Measurements from ENCODE around the gene AGAP2. TPM values are rescaled to one million over a fixed set of nuclear protein-coding genes. Genes with fewer than 3 reads are reported as not detected.

Gene AGAP2
- total RNA-seq, 1 donor from 2014 or later = 0.29 TPM

GRCh38 chr12:57732726-57733593, 5.6 kb downstream of the AGAP2 start:
- no peak for DNase-seq (ENCODE audit: low spot score, unreplicated experiment)
- H3K27me3 Mint-ChIP-seq = peaks cover 88% of the 10 kb centered on the region
- H3K27ac Mint-ChIP-seq = no peak overlapping the region
- H3K4me3 Mint-ChIP-seq (ENCODE audit: low read depth) = no peak overlapping the region
- no peaks in the 10 kb centered on the region for H3K36me3 Mint-ChIP-seq (ENCODE audit: insufficient read depth)
- peaks cover 17% of the 10 kb centered on the region for H3K4me1 Mint-ChIP-seq (ENCODE audit: low read depth)
- no peaks in the 10 kb centered on the region for H3K9me3 Mint-ChIP-seq (ENCODE audit: low read depth)
- TF ChIP-seq CTCF (IDR thresholded peaks at IDR 0.05; ENCODE audit: unreplicated experiment) = no peak

GRCh38 chr12:57732270-57732669, 6.3 kb downstream of the AGAP2 start:
- TF ChIP-seq CTCF (IDR thresholded peaks at IDR 0.05; ENCODE audit: unreplicated experiment) = no peak
- Mint-ChIP-seq H3K4me1 (ENCODE audit: low read depth) (peaks cover 20% of the 10 kb centered on the region), H3K36me3 (ENCODE audit: insufficient read depth) (no peaks in the 10 kb centered on the region), H3K27me3 (peaks cover 95% of the 10 kb centered on the region), H3K4me3 (ENCODE audit: low read depth) (no peak overlapping the region), H3K9me3 (ENCODE audit: low read depth) (no peaks in the 10 kb centered on the region), H3K27ac (no peak overlapping the region)
- DNase-seq (ENCODE audit: low spot score, unreplicated experiment) = no peak

GRCh38 chr12:57731411-57732080, 7.0 kb downstream of the AGAP2 start:
- Mint-ChIP-seq H3K27ac (no peak overlapping the region), H3K4me1 (ENCODE audit: low read depth) (peaks cover 16% of the 10 kb centered on the region), H3K27me3 (peaks cover 95% of the 10 kb centered on the region), H3K36me3 (ENCODE audit: insufficient read depth) (no peaks in the 10 kb centered on the region), H3K9me3 (ENCODE audit: low read depth) (no peaks in the 10 kb centered on the region), H3K4me3 (ENCODE audit: low read depth) (no peak overlapping the region)
- no peak for TF ChIP-seq CTCF (IDR thresholded peaks at IDR 0.05; ENCODE audit: unreplicated experiment)
- no peak for DNase-seq (ENCODE audit: low spot score, unreplicated experiment)

- Mint-ChIP-seq H3K4me3 (ENCODE audit: low read depth) (no peak overlapping the region), H3K36me3 (ENCODE audit: insufficient read depth) (no peaks in the 10 kb centered on the region), H3K27ac (no peak overlapping the region), H3K27me3 (peaks cover 93% of the 10 kb centered on the region), H3K9me3 (ENCODE audit: low read depth) (no peaks in the 10 kb centered on the region), H3K4me1 (ENCODE audit: low read depth) (peaks cover 13% of the 10 kb centered on the region)
- DNase-seq (ENCODE audit: low spot score, unreplicated experiment) = no peak
- TF ChIP-seq CTCF (IDR thresholded peaks at IDR 0.05; ENCODE audit: unreplicated experiment) = no peak
Measured at GRCh38 chr12:57730336-57731067, 8.0 kb downstream of the AGAP2 start.

- H3K4me3 Mint-ChIP-seq (ENCODE audit: low read depth) = no peak overlapping the region
- no peaks in the 10 kb centered on the region for H3K9me3 Mint-ChIP-seq (ENCODE audit: low read depth)
- no peaks in the 10 kb centered on the region for H3K36me3 Mint-ChIP-seq (ENCODE audit: insufficient read depth)
- TF ChIP-seq CTCF (IDR thresholded peaks at IDR 0.05; ENCODE audit: unreplicated experiment) = no peak
- no peak for DNase-seq (ENCODE audit: low spot score, unreplicated experiment)
- peaks cover 5% of the 10 kb centered on the region for H3K4me1 Mint-ChIP-seq (ENCODE audit: low read depth)
- peaks cover 93% of the 10 kb centered on the region for H3K27me3 Mint-ChIP-seq
- no peak overlapping the region for H3K27ac Mint-ChIP-seq
Measured at GRCh38 chr12:57729321-57729844, 9.2 kb downstream of the AGAP2 start.

Measured in progenitor cell of endocrine pancreas (in vitro differentiated cells).